Fibroblast of skin of back (primary cell): ENCODE results near the gene TMEM258.

ENCODE experiments used
- DNase-seq: peaks from one replicate; pipeline ENCODE4 v3.0.0-alpha.2; 2013

Gene TMEM258

DNA sequence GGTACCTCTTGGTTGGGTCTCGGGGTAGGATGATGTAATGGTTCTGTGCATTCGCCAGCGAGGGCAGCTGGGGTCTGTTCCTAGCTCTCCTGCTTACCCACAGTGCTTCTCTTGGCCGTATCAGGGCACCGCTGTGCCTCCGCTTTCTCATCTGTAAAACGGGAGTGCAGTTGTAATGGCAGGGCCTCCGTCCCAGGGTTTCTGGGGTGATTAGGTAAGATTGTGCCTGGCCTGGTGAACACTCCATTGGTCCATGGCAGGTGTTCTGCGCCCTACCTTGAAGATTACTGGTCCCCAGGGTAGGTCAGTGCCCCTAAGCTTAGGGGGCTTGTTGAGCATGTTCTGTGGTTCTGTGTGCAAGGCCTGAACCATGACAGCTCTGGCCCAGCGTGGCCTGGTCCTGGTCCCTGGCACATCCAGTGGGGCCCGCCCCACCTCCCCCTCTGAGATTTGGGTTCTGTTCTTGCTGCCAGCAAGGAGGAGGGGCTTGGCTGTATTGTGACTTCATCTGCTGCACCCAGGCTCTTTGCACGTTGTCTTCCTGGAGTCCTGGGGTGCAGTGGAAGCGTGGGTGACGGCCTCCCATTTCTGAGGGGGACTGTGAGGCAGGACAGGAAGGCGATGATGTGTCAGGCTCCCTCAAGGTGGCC, 35.1 kb downstream of the TMEM258 start:
- DNase-seq = no peak

DNA sequence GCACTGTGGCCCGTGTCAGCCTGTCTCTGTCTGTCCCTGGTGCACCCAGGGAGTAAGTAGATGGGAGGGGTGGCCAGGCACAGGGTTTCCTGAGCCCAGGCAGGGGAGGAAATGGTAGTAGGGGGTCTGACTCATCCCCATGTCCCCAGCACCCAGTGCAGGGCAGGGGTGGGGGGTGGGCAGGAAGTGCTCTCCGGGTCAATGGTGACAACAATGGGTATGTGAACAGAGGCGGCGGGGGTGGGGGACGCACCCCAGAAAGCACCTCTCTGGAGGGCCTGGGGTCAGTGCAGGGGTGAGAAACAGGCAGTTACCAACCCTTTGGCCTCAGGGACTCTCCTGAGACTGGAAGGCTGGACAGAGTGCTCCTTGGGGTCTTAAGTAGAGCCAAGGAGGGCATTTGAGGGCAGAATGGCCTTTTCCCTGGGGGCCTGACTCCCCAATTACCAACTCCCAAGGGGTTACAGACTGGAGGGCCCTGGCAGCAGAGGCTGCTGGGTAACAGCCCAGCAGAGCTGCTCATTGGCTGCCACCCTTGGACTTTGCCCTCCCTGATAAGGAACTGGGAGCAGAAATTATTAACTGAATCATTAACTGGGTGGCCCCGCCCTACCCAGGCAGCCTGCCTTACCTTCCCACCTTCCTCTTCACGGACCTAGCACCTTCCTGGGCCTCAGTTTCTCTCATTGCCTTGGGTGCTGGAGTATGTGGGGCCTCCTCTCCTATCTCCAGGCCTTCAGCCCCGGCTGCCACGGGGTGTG, 35.8 kb downstream of the TMEM258 start:
- DNase-seq = peak; percentile 88

DNA sequence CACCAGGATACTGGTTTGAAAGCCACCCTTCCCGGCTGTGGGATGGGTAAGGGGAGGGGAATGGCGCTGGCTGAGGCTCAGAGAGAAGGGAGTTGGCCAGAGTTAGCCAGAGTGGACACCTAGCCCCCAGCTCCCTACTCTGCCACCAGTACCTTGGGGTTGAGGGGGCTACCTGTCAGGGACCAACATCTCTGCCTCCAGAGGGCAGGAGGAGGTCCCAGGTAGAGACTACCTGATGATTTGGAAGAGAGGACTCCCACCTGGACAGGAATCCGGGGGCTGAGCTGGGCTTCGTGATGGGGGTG, 36.3 kb downstream of the TMEM258 start:
- DNase-seq = no peak

DNA sequence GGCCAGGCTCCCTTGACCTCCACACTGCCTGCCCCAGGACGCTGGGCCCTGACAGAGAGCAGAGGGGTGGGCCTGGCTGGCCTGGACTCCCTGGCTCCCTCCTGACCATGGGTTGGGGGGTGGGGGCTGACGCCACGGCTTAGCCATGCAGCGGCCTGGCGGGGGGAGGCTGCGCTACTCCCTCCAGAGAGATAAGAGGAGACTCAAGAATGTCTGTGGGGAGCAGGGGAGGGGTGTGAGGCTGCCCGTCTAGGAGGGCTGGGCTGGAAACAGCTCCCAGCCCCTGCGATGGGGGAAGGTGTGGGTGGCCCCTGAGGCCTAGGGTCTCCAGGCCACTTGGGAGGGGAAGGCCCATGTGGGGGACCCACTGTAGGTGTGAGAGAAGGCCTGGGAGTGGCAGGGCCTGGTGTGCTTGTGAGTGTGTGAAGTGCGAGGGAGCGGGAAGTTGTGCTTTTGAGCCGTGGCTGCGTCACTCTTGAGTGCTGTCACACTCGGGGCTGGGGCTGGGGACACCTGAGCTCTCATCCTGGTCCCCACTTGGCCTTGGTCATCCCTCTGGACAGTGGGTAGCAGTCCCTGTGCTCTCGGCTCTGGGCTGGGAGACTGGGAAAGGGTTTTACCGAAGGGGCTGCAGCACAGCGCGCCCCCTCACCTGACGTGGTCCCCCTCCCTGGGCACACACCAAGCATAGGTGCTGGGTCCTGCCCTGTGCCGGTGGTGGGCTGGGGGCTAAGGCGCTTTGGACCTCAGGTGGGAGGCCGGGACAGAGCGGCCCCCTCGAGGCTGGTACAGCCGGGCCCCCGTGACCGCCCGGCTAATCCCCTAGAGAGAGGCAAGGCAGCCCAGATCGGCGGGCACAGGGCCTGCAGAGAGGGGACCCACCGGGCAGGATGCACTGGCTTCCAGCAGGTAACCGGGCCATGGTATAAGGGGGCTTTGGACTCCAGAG, 37.6 kb downstream of the TMEM258 start:
- peak; percentile 64 for DNase-seq

DNA sequence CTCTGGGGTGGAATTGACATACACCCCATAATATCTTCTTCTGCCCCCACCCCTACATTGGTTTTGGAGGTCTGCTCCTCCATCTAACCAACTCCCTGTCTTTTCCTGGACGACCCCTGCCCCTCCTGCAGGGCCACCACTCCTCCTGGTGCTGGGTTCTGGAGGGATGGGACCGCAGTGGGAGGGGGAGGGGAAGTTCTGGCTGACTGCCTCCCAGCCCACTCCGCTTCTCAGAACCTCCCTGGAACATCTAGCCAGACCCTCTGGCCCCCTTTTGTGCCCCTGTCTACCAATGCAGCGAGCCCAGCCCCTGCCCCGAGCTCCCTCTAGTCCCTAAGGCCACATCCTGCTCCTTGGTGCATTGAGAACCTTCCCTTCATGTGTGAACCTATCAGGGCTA, 38.7 kb downstream of the TMEM258 start:
- no peak for DNase-seq

DNA sequence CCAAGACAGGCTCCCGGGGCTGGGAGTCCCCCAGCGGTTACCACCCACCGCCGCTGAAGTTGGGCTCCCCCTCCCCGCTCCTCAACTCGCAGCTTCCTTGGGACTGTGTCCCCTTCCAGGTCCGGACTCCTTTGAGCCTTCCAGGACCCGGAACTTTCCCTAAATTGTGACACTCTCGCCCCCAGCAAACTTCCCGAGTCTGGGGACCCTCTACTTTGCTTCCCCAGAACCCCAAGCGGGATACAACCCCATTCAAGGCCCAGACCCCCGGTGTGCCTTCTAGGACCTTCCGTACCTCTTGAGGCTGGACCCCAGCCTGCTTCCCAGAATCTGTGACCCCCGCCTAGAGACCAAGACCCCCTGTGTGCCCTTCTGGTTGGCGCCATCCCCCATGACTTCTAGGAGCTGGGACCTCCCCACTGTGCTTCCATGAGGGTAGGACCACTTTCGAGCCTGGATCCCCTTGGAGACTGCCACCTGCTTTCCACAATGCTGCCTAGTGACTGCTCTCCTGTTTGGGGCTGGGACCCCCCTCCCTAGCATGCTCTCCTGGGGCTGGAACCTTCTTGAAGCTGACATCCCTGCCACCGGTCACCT, 39.4 kb downstream of the TMEM258 start:
- DNase-seq = no peak

DNA sequence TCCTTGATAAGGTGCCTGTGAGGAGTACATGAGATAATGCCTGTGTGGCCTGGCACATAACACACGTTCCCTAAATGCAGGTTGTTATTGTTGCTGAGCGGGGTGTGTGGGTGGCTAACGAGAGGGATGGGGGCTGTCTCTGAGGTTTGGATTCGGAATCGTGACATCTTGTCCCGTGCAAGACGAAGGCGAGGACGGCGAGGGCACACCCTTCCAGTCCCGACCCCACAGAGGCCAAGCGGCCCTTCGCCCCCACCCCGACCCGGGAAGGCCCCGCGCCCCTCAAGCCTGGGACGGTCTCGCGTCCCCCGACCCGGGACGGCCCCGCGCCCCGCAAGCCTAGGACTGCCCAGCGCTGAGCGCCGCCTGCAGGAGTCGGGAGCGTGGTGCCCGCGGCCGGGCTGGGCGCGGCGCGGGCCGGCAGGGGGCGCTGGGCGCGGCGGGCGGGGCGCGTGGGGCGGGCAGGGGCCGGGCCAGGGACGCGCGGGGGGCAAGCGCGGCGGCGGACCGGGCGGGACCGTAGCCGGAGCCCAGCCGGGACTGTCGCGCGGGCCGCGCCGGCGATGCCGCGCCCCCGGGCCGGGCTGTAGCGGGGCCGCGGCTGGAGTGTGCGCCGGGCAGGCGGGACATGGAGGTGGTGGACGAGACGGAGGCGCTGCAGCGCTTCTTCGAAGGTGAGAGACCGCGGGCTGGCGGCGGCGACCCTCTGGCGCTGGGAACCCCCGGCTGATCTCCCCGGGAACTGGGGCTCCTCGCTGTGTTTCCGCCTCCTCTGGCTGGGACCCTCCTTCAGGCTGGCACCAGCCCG, 40.1 kb downstream of the TMEM258 start, which contains the start of gene MYRF:
Gene MYRF, plus strand, starts transcription at position 520 of the 808 bp plus-strand sequence. Its CDS starts 109 bp downstream, at position 629.
- DNase-seq = peak; percentile 57

DNA sequence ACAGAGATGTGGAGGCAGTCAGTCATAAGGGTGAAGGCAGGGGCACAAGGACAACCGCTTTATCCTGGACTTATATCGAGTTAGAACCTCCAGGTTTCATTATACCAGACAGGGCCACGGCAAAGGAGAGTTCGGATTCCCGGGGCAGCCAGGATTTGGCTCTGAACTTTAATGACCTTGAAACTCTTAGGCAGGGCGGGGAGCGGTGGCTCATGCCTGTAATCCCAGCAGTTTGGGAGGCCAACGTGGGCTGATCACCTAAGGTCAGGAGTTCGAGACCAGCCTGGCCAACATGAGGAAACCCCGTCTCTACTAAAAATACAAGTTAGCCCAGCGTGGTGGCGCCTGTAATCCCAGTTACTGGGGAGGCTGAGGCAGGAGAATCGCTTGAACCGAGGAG, 41.0 kb downstream of the TMEM258 start:
- DNase-seq = no peak

DNA sequence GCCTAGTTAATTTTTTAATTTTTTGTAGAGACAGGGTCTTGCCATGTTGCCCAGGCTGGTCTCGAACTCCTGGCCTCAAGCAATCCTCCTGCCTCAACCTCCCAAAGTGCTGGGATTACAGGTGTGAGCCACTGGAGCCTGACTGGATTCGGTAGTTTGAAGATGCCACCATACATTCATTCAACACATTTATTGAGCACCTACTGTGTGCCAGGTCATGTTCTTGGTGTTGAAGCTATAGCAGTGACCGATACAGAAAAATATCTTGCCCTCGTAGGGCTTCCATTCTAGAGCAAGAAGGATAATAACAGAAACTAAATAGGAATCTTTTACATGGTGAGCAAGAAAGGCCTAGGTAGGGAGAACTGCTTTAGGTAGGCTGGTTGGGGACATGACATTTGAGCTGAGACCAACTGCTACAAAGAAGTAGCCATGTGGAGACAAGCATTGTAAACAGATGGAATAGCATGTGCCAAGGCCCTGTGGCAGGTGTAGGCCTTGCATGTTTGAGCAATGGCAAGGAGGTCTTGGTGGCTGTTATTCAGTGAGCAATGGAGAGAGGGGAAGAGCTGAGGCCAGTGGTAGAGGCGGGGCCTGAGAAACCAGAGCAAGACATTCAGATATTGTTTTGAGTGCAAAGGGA, 41.6 kb downstream of the TMEM258 start:
- DNase-seq = no peak

DNA sequence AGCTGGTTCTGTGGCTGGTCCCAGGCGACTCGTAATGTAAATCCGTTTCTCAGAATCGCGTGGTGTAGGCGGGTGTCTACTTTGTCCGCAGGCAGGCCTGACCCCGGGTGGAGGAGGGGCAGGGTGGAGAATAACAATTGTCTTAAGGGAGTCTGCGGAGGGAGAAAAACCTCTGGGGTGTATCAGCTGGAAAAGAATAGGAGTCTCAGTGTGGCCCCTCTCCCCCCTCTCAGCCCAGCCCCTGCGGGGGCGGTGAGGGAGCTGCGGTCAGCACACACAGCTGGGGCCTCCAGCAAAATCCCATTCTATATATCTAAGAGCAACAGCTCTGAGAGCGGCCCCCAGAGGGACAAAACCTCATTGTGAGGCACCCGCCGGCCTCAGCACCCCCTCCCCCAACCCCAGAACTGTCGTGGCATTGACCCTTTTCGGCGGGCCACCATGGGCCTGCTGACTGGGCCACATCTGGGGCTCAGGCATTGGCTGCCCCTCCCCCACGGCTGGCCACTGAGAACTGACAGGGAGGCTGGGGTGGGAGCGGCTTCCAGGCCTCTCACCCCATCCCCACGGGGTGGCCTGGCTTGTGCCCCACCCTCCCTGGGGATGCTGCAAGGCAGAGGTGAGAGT, 42.7 kb downstream of the TMEM258 start:
- DNase-seq = no peak

DNA sequence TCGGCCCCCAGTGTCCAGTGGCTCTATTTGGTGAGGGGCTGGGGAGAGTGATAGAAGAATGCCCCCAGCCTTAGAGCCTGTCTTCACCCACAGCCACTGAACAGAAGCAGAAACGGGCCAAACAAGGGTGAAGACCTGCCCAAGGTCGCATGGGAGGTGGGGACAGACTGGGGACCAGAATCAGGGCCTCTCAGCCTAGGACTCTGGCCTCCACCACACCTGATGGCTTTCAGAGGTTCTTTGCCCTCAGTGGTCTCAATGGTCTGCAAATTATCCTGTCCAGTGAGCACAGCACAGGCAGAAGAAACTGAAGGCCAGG, 44.5 kb downstream of the TMEM258 start:
- no peak for DNase-seq

DNA sequence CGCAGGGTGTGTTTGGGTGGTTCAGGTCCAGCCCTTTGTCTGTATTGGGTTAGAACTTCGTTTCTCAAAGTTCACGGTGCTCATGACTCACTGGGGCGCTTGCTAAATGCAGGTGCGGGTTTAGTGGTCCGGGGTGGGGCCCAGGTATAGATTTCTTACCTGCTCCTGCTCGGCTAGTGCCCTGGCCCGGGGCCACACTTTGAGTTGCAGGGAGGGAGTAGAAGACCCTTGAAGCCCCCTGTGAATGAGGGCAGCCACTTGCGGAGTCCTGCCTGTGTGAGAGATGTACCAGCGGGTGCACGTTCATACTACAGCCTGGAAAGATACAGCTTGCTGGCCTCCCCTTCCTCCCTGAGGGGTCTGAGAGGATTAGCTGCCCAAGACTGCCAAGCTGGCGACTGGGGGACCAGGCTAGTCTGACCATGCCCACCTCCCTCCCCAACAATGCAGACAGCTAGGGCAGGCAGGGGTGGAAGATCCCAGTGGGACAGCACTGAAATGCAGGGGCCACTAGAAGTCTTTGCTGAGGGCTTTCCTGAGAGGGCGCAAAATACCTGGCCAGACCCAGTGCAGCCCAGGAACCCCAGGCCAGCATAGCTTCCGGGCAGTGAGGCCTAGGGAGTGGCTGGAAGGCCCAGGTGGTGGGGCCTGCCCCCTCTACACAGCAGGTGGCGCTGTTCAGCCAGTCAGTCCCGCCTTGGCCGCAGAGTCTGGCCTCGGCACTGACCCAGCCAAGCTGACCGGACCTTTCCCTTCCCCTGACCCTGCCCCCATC, 45.0 kb downstream of the TMEM258 start:
- DNase-seq = peak; percentile 49

DNA sequence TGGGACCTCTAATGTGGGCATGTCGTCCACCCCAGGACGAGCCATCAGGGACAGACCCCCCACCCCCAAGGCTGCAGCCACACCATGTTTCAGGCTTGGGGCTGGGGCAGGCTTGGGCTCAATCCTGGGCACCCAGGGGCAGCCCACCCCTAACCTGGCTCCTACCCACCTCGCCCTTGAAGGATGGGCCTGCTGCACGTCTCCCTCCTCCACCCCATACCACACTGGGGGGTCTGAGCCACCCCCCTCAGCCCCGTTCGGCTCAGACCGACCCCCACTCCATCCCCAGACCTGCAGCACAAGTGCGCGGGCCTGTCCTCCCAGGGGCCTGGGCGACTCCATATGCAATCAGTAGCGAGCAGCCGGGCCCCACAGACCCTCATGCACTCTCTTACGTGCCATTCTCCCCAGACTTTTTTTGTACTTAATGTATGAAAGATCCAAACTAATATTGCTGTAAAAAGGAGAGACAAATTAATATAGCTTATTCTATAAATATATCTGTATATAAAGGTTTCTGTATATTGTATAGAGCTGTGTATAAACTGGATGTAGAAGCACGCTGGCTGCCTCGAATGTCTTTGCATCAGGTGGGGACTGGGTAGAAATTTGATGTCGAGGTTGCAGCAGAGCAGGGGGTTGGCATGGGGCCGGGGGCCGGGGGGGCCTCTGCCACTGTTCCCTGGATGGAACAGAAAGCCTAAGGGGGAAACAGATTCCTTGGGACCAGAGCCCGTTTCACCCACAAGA, 45.8 kb downstream of the TMEM258 start:
- no peak for DNase-seq

DNA sequence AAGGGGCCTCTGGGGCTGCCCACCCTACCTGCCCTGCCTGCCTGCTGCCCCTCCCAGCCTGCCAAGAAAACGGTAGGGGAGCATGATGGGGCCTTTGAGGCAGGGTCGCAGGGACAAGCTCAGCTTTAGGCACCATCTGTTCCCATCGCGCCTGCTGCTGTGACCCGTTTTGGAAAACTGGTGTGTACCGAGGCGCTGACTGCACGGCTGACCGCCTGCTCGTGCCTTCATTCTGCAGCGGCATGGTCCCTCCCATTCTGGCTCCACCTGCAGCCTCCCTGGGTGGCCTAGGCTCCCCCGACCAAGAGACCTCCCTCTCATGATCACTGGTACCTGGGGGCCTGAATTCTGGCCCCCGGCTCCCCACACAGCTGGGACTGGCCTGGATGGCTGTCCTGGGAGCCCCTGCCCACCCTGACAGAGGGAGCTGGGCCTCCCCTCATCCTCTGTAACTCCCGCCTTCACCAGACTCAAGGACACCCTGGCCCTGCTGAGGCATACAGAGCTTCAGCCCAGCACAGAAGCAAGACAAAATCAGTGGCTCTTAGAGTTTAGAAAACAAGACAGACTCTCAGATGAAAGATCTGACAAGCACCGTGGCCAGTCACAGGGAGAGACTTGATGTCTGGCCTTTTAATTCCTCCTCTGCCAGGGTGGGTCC, 46.5 kb downstream of the TMEM258 start:
- DNase-seq = no peak

DNA sequence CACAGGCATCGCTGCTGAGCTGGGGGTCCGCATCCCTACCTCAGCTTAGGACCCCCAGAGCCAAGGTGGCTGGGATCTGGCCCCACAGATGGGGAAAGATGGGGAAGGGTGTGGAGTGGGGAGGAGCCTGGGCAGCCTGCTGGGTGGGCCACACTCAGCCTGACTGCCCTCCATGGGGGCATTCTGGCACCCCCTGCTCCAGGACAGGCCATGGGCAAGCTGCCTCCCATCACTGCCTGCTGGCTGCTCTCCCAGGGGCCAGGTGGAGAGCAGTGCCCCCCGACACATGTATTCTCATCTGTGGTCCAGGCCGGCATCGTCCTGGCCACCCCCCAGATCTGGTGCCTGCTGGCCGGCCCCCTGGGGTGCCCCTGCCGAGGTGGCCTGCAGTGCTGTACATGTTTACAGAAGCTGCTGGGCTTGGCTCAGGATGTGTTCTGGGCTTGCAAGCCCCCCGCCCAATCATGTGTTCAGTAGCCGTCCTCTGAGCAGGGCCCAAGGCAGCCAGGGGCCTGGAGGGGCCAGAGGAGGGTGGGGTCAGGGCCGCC, 47.7 kb downstream of the TMEM258 start:
- DNase-seq = no peak

DNA sequence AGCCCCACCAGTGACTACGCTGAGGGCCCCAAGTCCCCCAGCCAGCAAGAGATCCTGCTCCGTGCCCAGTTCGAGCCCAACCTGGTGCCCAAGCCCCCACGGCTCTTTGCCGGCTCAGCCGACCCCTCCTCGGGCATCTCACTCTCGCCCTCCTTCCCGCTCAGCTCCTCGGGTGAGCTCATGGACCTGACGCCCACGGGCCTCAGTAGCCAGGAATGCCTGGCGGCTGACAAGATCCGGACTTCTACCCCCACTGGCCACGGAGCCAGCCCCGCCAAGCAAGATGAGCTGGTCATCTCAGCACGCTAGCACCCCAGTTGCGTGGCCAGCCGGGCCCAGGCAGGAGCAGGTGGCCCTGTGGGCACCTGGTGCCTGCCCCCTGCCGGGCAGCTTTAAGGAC, 48.2 kb downstream of the TMEM258 start:
- no peak for DNase-seq

DNA sequence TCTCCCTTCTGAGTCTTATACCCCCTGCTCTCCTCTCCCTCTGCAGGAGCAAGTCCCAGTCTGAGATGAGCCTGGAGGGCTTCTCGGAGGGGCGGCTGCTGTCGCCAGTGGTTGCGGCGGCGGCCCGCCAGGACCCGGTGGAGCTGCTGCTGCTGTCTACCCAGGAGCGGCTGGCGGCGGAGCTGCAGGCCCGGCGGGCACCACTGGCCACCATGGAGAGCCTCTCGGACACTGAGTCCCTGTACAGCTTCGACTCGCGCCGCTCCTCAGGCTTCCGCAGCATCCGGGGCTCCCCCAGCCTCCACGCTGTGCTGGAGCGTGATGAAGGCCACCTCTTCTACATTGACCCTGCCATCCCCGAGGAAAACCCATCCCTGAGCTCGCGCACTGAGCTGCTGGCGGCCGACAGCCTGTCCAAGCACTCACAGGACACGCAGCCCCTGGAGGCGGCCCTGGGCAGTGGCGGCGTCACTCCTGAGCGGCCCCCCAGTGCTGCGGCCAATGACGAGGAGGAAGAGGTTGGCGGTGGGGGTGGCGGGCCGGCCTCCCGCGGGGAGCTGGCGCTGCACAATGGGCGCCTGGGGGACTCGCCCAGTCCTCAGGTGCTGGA, 48.8 kb downstream of the TMEM258 start:
- DNase-seq = no peak

DNA sequence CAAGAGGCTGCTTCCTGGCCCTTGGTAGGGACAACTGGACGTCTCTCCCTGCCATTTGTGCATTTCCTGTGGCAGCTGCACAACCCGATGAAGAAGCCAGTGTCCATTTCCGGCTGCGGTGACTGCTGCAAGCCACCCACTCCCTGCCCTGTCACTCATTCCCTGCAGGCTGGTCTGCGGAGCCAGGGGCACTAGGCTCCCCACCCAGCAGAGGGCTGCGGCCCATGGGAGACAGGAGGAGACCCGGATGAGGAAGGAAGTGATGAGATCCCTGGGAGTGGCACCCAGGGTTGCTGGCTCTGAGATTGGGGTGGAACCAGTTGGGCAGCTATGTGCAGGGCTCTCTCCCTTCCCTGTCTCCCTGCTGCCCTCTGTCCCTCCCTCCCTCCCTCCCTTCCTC, 50.0 kb downstream of the TMEM258 start:
- no peak for DNase-seq
